RKO (cell line): ENCODE results near the gene CKMT2.
"Not testable (repeated sequence)": the region's sequence is repeated elsewhere in the genome, so short reads cannot be mapped to it uniquely, and the experiment has no call there.

Experiments used
- DNase-seq: peaks from one replicate; pipeline ENCODE4 v3.0.0-alpha.2; 2016; ENCODE audit warnings: low spot score

CKMT2 gene

GRCh38 chr5:81251922-81252321 is 18.8 kb downstream of the CKMT2 start:
- no peak for DNase-seq

- no peak for DNase-seq
Observed at GRCh38 chr5:81252904-81253303, 19.8 kb downstream of the CKMT2 start.

- no peak for DNase-seq
Observed at GRCh38 chr5:81253875-81254274, 20.8 kb downstream of the CKMT2 start.

GRCh38 chr5:81254886-81255559 is 21.9 kb downstream of the CKMT2 start:
- DNase-seq, result no peak

- no peak for DNase-seq
Observed at GRCh38 chr5:81256766-81257165, 23.6 kb downstream of the CKMT2 start.

GRCh38 chr5:81262796-81263195 is 29.7 kb downstream of the CKMT2 start:
- DNase-seq, result not testable (repeated sequence)

GRCh38 chr5:81265101-81265500 is 32.0 kb downstream of the CKMT2 start:
- DNase-seq, result no peak

- DNase-seq, result peak; percentile 83
Observed at GRCh38 chr5:81268521-81269196, 35.5 kb downstream of the CKMT2 start.

- no peak for DNase-seq
Observed at GRCh38 chr5:81269751-81270393, 36.8 kb downstream of the CKMT2 start.

- DNase-seq, result not testable (repeated sequence)
Observed at GRCh38 chr5:81270394-81271027, 37.4 kb downstream of the CKMT2 start.

- no peak for DNase-seq
Observed at GRCh38 chr5:81283976-81284375, 50.9 kb downstream of the CKMT2 start.

- no peak for DNase-seq
Observed at GRCh38 chr5:81286059-81286617, 53.0 kb downstream of the CKMT2 start.

- DNase-seq, result no peak
Observed at GRCh38 chr5:81288021-81288433, 54.9 kb downstream of the CKMT2 start.

- no peak for DNase-seq
Observed at GRCh38 chr5:81290146-81290545, 57.0 kb downstream of the CKMT2 start.

- no peak for DNase-seq
Observed at GRCh38 chr5:81292130-81292529, 59.0 kb downstream of the CKMT2 start.

GRCh38 chr5:81294021-81294420 is 60.9 kb downstream of the CKMT2 start:
- DNase-seq, result not testable (repeated sequence)

GRCh38 chr5:81297531-81297930 is 64.4 kb downstream of the CKMT2 start:
- no peak for DNase-seq

- no peak for DNase-seq
Observed at GRCh38 chr5:81300921-81301270, 67.8 kb downstream of the CKMT2 start.

- DNase-seq, result peak; percentile 97
Observed at GRCh38 chr5:81301271-81302015, 68.3 kb downstream of the CKMT2 start, which contains the start of gene ZCCHC9. TSS of gene ZCCHC9 (plus strand) at chr5:81301587. CDS start at chr5:81304758, 3,171 bp downstream.

- DNase-seq, result peak; percentile 87
Observed at GRCh38 chr5:81302596-81302995, 69.5 kb downstream of the CKMT2 start.

- peak; percentile 92 for DNase-seq
Observed at GRCh38 chr5:81303563-81303962, 70.4 kb downstream of the CKMT2 start.

- DNase-seq, result no peak
Observed at GRCh38 chr5:81305785-81306184, 72.7 kb downstream of the CKMT2 start.
